Coronary artery (tissue), 2 donors: Measurements from ENCODE around the gene ADAMTS3.

Source experiments
- DNase-seq: peaks from one replicate; pipeline ENCODE4 v3.0.0-alpha.2; 2017; ENCODE audit warnings: low spot score
- H3K27ac ChIP-seq, 2 donors: fragments of 200-600 bp; sonication (generic); one replicate each; pipeline ENCODE4 v1.5.1; 2016 to 2019
- H3K4me3 ChIP-seq: fragments of 200-600 bp; sonication (generic); 2 replicates; pipeline ENCODE4 v1.5.1; 2016; ENCODE audit warnings: mild to moderate bottlenecking, moderate library complexity
- TF ChIP-seq, protein P1 (sequence below): fragments of 200-600 bp; sonication (generic); IDR thresholded peaks from one replicate; pipeline ENCODE4 v1.5.1; 2019; ENCODE audit warnings: antibody characterized with exemption

Gene ADAMTS3

DNA sequence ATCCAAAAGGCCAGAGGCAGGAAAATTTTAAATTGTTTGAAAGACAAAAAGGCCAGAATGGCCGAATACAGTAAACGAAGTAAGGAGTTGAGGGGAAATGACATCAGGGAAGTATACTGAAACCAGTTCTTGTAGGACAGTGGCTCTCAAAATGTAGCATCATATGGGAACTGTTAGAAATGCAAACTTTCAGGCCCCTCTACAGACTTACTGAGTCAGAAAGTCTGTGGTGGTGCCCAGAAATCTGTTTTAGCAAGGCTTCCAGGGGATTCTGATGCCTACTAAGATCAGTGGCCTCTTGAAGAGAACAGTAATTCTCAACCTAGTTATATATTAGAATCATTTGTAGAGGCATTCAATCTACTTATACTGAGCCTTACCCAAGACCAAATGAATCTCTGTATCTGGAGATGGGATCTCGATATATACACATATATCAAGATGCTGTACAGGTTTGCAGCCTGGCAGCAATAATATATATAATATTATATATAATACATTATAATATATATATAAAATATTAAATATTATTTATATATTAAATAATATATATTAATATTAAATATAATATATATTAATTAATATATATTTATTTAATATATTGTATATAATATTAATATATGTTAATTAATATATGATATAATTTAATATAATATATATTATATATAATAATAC, 39.7 kb downstream of the ADAMTS3 start:
- DNase-seq, result no peak
- Histone ChIP-seq H3K4me3 (no peak overlapping the region), H3K27ac (no peak overlapping the region)
- TF ChIP-seq, protein P1, sequence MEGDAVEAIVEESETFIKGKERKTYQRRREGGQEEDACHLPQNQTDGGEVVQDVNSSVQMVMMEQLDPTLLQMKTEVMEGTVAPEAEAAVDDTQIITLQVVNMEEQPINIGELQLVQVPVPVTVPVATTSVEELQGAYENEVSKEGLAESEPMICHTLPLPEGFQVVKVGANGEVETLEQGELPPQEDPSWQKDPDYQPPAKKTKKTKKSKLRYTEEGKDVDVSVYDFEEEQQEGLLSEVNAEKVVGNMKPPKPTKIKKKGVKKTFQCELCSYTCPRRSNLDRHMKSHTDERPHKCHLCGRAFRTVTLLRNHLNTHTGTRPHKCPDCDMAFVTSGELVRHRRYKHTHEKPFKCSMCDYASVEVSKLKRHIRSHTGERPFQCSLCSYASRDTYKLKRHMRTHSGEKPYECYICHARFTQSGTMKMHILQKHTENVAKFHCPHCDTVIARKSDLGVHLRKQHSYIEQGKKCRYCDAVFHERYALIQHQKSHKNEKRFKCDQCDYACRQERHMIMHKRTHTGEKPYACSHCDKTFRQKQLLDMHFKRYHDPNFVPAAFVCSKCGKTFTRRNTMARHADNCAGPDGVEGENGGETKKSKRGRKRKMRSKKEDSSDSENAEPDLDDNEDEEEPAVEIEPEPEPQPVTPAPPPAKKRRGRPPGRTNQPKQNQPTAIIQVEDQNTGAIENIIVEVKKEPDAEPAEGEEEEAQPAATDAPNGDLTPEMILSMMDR, result no peak

DNA sequence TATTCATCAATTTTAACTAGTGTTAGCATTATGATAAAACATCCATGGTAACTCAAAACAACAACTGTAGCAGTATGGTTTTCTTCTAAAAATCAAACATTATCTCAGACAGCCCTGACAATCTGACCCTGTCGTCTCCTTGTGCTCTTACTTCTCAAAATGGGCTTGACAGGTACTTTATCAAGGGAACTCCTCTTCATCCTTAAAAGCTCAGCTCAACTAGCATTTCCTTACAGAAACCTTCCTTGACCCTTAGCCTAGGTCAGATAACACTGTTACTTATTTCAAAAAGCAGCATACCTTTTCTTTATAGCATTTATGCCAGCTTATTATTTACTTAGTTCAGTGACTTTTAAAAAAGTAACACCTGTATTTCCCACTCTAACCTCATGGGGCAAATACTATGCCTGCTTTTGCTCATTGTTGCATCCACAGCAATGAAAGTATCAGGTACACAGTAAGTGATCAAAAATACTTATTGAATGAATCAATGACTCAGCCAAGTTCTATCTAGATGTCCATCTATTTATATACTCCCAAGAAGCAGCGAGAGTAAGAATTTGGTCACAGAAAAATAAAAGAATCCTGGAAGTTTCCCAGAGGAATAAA, 41.9 kb downstream of the ADAMTS3 start:
- TF ChIP-seq, protein P1, result no peak
- H3K27ac ChIP-seq, result no peak overlapping the region
- no peak for DNase-seq
- H3K4me3 ChIP-seq, result no peak overlapping the region

DNA sequence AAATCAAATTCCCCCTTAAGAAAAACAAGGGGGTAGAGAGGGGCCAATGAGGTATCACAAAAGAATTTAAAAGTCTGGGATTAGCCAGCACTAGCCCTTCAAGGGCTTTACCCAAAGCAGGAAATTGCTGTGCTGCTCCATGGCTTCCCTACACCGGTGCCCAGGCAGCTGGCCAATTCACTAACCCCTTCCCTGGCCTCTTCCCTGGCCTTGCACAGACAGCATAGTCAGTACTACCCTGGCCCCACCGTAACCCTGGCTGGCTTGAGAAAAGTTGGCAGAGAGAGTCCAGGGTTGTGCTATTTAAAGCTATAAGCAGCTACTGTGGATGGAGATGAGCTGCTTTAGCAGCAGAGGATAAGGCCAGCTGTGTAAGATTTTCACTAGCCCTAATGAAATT, 43.1 kb downstream of the ADAMTS3 start:
- no peak for DNase-seq
- Histone ChIP-seq H3K27ac (no peak overlapping the region), H3K4me3 (no peak overlapping the region)
- TF ChIP-seq, protein P1, result no peak

DNA sequence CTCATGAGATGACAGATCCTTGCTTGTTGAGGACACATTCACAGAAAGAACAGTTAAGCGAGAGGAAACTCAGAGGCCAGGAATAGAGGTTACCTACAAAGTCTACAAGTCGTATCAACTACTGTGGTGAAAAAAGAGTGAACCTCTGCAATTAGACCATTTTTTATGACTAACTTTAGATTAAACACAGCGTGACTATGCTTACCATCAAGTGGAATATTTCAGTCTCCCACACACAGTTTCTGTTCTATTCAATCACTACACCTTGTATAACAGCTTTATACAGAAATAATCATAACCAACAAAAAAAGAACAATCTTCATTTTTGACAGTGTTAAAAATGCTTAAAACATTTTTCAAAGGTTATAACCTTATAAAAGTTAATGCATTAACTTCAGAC, 46.6 kb downstream of the ADAMTS3 start:
- DNase-seq, result no peak
- TF ChIP-seq, protein P1, result no peak
- Histone ChIP-seq H3K27ac (no peak overlapping the region), H3K4me3 (no peak overlapping the region)

DNA sequence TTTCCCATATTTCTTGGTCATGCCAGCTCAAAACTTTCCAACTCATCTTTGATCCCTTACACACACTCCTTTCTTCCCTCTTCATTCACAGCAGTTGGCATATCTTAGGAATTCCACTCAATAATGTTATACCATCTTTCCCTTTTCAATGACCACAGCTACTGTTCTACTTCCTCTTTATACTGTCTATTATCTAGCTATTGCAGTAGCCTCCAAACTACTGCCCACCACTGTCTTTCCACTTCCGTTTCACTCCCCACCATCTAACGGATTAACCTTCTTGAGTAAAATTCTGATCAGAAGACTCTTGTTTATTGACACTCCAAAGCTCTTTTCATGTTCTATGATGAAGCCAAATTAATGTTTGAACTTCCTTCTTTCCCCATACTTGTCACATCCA, 55.8 kb downstream of the ADAMTS3 start:
- no peak for DNase-seq
- Histone ChIP-seq H3K27ac (no peak overlapping the region), H3K4me3 (no peak overlapping the region)
- TF ChIP-seq, protein P1, result no peak

DNA sequence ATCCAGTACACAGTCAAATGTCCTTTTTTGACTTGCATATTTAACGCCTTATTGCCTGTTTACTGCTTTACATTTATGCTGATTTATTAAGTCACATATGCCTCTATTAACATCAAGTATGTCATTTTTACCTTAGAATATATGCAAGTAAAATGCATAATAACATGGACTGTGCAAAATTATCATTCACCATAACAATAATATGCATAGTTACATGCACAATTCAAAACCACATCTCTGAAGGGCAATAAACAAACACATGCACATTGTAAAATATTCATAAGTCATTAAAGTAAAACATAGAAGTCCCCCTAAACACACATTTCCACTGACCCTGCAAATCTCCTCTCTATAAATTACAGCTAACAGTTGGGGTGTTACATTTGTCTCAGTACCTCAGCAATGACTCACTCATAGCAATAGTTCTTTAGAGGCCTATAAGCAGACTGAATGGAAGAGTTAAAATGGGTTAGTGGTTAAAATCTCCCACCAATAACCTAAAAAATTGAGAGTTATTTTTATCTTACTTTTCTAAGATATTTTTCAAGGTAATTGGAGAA, 61.1 kb downstream of the ADAMTS3 start:
- H3K27ac ChIP-seq, result no peak overlapping the region
- TF ChIP-seq, protein P1, result no peak

DNA sequence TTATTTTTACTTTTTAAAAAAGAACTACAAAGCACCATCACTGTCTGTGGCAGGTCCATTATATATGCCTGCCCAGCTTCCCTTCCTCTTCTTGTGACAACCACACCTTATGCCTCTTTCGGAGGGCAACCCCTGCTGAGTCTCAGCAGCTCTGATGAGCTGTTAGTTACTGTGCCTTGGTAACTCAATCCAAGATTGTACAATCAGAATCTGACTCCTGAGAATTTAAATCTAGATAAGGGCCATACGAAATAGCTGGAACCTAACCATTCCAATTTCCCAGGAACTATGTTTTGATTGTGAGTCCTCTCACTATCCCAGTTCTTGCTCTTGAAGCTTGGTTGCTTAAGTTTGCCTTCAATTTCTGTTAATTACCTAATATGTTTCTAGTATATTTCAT, 61.9 kb downstream of the ADAMTS3 start:
- H3K4me3 ChIP-seq, result no peak overlapping the region
- TF ChIP-seq, protein P1, result no peak
- DNase-seq, result no peak

More for the DNA sequence above, 61.1 kb downstream of the ADAMTS3 start:
- no peak overlapping the region for H3K4me3 ChIP-seq
- DNase-seq, result no peak

More for the DNA sequence above, 61.9 kb downstream of the ADAMTS3 start:
- H3K27ac ChIP-seq, result no peak overlapping the region
